GM19452 (cell line): Measurements from ENCODE around the gene FAM124B.
"Not testable (repeated sequence)": the region's sequence is repeated elsewhere in the genome, so short reads cannot be mapped to it uniquely, and the experiment has no call there.

Experiments
- ATAC-seq: cut with Tn5 transposase; IDR thresholded peaks from one replicate; pipeline ENCODE4 v1.9.1; 2021; ENCODE audit not compliant: unreplicated experiment

Gene FAM124B

DNA sequence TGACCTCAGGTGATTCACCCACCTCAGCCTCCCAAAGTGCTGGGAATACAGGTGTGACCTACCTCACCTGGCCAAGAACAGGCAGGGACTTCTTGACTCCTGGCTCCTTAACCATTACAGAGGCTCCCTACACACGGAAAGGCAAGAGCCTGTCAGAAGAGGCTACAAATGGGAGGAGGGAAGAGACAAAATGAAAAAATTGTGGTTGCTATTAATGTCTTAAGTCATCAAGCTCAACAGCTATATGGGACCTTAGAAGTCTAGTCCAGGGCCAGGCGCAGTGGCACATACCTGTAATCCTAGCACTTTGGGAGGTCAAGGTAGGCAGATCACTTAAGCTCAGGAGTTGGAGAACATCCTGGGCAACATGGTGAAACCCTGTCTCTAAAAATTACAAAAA lies 11.5 kb upstream of the FAM124B start:
- ATAC-seq, result no peak

DNA sequence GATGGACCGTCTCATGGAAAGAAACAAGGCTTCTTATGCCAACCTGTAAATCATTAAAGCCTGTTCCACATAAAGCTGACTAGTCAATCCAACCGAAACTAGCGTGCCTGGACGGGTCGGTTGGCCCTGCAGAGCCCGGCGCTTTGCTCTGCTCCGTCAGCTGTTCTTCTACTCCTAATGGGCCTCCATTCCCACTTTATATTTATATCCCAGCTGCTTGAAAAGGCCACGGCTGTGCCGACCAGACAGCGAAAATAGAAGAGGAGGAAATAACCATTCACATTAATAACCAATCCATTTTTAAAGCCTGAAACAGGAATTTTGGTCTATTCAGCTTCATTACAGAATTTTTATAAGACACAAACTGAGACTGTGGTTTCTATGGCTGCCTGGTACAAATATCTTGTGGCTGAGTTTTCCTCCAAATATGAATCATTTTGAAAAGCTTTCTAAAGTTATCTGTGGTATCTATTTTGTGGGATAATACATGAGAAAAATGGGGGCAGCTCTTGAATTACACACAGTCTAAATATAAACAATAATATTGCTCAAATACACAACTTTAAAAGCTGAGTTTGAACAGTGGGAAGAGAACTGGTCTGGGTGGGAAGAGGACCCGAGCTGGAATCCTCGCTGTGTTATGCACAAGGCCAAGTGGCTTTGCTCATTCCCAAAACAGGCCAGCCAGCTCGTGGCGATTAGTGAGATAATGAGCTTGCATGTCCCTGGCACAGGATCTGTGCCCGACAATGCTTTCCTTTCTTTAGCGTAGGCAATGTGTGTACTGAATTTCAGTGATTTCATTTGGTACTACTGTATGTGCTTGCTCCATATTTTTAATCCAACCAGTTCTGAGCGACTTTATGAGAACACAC lies 10.5 kb upstream of the FAM124B start:
- no peak for ATAC-seq

DNA sequence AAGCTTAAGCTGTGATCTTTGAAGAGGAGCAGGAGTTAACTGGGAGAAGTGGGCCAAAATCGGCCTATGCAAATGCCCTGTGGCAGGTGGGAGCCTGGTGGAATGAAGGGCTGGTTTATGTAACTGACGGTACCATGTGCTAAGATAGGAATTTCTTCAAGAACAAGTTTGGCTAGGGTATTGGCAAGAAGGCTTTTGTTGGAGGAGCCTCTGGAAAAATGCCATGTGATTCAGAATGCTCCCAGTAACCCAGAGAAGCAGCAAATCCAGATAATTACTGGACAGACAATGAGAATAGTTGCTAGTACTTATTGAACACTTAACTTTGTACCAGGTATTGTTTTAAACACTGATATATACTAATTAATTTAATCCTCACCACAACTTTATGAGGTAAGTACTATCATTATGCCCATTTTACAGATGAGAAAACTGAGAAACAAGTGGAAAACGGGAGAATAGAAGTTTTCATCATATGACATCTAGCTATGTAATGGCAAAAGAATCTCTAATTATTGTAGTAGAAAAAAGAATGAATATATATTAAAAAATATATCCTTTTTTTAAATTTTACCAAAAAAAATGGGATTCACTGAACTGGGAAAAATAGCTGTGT lies 9.1 kb upstream of the FAM124B start:
- no peak for ATAC-seq

DNA sequence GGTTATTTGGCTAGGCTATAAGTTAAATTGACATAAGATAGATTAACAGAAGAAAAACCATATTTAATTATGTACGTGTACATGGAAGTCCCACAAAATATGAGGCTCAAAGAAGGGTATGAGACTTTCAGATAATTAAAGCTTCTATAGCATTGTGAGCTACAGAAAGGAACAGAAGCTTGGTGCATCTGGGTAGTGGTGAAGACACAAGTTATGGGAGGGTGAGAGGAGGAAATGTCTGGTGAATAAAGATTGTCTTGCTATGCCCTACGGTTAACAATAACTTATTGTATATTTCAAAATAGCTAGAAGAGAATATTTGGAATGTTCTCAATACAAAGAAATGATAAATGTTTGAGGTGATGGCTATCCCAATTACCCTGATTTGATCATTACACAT lies 6.8 kb upstream of the FAM124B start:
- no peak for ATAC-seq

DNA sequence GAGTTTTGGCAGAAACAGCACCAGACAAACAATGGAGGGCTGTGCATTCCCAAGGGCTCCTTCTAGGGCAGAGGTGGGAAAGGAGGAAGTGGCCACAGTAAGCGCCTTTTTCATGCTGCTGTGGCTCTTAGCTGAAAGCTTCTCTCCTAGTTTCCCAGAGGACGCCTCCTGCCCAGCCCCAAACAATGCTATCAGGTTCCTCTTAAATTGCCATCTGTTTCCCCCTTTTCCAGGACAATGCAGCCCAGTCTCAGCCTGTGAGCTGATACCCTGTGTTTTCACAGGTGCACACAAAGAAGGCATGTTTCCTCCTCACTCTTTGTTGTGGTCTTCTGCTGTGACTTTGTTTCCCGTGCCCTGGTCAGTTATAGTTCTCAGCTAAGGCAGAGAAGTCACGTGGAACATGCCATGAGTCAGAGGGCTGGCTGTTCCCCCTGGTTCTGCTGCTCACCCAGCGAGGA lies 5.4 kb upstream of the FAM124B start:
- no peak for ATAC-seq

DNA sequence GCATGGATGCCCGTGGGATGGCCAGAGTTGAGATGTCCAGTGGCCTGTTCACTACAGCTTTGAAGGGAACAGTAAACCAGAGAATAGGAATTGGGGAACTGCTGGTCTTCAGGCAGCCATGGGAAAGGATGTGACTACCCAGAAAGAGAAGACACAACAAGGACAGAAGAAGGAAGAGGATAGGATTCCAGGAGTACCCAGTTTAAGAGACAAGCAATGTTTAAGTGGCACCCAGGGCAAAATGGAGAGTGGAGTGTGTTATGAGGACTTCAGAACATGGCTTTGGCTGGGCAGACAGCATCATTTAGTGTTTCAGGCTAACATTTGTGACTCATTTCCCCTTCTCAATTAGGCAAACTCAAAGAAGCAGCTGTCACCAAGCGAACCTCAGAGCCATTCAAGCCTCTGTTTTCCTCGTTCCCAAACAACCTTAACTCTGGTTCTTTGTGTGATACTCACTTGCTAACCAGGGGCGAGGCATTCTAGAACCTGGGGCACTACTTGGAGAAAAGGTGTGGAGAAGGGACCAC lies 4.0 kb upstream of the FAM124B start:
- peak; percentile 15 for ATAC-seq

DNA sequence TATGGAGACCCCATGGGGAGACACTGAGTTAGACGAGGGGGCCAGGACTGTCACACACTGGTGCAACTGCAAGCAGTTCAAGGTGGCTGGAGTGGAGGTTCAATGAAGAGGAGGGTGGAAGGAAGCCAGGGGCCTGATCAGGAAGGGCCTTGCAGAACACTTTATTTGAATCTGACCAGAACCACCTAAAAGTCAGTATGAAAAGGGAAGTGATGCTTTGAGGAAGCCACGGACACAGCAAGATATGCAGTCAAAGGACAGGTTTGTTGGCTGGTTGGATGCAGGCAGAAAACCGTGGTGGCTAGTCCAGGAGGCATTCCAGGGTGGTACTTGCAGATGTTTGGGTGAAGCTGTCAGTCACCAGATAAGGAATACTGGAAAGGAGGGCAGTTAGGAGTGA lies 3.5 kb upstream of the FAM124B start:
- peak; percentile 75 for ATAC-seq

DNA sequence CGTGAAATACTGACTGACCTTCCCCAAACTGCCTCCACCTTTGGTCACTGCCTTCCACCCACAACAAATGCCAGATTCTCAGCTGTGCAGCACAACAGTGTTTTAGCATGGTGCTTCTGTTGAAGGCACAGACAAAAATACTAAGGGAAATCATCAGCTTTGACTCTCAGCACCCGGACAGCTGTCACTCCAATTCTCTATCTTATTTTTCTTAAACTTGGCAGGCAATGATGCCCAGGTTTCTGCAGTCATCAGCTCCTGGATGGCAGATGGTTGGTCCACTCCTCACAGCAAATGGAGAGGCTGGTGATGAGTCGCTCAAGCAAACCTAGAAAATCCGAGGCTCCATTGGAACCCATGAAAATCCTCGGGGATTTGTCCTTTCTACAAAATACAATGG lies 2.9 kb upstream of the FAM124B start:
- ATAC-seq, result no peak

DNA sequence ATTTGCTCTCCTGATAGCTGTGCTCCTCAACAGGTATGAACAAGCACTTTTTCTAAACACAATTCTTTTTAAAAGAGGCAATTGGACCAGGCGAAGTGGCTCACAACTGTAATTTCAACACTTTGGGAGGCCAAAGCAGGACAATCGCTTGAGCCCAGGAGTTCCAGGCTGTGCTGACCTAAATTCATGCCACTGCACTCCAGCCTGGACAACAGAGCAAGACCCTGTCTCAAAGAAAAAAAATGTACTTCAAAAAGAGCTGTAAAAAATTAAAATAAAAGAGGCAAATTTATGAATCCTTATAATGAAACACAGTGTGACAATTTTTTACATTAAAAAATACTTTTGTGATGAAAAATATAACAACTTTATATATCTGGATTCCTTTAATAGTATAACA lies 1.8 kb upstream of the FAM124B start:
- ATAC-seq, result no peak

DNA sequence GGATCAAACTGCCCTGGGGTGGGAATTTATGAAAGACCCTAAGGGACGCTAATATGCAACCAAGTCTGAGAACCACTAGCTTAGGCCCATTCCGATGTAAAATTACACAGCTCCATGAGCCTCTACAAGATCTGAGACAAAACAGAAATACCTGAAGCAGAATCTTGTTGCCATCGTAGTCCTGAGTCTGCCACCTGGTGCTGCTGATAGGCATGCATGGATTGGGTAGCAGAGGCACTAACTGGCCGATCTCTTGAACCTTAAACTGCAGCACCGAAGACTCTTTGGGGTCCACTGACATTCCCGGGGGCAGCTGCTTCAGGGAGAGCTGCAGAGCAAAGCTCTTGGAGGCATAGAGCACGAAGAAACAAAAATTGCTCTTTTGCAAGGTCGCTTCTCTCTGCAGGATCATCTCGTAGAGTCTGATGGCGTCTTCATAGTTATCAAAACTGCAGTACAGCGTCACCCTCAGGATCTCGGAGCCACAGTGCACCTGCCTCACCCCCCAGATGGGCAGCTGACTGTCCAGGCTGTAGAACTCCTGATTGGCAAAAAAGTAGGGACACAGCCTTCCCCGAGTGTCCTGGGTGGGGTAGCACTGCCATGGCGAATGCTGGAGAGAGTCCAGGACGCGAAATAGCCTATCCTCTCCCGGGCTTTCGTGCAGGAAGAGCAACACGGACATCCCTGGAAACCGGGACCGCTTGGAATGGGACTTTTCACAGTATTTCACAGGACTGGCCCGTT lies 848 bp downstream of the FAM124B start:
- ATAC-seq, result no peak

DNA sequence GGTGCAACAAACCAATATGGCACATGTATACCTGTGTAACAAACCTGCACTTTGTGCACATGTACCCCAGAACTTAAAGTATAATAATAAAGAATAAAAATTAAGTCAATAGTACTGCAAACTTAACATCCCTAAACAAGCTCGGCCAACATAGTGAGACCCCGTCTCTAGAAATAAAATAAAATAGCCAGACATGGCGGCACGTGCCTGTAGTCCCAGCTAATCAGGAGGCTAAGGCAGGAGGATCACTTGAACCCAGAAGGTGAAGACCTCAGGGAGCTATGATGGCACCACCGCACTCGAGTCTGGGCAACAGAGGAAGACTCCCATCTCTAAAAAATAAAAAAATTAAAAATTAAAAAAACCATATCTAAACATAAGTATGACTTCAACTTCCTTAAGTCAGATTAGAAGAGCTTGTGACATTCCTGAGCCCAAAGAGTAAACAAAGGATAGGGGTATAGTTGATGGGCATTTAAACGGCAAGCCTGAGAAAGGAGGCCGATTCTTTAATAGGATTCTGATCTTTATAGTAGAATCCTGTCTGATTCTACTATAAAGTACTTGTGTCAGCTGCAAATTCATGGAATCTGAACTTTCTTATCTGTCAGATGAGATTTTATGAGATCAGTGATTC lies 1.6 kb downstream of the FAM124B start:
- no peak for ATAC-seq

DNA sequence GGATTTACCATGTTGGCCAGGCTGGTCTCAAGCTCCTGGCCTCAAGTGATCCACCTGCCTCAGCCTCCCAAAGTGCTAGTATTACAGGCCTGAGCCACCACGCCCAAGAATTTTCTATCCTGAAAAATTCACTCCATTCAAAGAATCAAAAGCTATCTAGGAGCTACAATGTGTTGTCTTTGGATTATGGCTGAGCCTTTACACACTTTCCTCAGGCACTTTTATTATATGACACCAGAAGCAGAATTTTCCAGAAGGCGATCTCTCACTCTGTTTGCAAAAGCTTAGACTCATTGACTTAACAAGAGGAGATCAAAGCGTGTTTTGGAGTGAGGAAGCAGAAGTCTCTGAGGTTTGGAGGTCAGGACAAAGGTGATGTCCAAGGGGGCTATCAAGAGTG lies 3.6 kb downstream of the FAM124B start:
- ATAC-seq, result no peak

DNA sequence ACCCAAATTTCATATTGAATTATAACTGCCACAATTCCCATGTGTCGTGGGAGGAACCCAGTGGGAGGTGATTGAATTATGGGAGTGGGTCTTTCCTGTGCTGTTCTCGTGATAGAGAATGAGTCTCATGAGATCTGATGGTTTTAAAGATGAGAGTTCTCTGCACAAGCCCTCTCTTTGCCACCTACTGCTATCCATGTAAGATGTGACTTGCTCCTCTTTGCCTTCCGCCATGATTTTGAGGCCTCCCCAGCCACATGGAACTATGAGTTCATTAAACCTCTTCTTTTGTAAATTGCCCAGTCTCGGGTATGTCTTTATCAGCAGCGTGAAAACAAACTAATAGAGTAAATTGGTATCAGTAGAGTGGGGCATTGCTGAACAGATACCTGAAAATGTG lies 4.8 kb downstream of the FAM124B start:
- ATAC-seq, result not testable (repeated sequence)

DNA sequence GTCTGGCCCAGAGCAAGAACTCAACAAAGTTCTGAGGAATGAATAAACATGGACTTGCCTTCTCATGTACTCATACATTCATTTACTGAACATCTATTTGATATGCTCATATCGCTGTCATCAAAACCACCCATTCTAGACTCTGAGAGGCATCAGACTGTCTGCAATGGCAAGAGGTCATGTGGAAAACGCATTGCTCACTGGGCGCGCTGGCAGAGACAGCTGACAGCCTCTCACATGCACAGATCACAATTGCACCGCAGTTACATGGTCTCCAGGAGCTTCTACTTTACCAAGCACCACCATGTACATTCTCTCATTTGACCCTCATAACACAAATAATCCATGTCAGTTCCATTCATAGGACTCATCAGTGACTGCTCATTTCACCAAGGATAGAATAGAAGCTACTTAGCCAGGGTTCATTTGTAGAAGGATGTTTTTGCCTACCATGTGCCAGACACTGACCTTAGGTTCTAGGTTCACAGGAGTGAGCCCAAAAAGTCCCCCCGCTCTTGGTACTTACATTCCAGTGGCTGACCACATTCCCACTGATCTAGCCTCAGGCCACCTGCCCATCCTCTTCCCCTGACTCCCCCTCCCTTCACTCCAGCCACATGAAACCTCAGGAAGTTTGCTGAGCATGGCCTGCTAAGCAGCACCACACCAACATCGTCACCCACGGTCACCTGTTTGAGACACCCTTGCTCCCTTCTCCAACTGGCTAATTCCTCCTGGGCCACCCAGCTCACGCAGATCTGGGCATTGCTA lies 6.1 kb downstream of the FAM124B start:
- ATAC-seq, result no peak

DNA sequence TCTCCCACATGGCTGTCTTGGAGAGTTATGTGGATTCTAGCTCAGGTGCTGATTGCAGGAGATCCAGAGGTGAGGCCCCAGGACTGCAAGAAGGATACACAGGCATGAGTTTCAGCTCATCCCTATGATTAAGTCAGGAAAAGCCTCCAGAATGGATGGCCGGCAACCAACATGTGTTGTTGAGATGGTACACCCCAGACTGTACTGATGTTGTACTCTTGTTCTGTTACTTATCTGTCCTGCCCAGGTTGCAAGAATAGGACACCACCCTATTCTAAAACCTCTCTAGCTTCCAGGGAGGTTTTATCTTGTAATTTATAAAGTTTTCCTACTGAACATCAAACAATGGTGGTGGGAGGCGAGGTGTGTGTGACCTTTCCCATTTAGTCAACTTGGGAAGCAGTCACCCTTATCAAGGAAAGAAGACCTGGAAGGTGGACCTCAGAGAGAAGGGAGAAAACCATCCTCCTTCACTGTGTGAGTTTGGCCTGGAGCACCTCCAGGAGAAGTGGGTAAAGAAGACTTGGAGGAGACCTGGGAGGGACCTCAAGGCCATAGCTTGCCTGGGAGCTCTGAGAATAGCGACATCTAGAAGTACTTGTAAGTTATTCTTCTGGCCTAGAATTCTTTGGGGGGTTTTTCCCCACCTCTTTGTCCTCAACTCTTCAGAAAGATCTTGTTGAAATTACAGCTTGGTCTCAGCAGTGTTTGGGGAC lies 8.6 kb downstream of the FAM124B start:
- ATAC-seq, result no peak

DNA sequence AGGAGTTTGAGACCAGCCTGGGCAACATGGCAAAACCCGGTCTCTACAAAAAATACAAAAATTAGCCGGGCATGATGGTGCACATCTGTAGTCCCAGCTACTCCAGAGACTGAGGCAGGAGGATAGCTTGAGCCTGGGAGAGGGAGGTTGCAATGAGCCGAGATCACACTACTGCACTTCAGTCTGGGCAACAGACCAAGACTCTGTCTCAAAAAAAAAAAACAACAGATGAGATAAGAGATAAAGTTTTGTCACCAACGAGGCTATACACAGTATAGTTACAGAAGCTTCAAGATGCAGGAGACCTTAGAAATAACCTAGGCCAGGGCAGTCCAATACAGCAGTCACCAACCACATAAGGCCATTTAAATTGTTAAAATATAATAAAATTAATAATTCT lies 9.4 kb downstream of the FAM124B start:
- ATAC-seq, result no peak

DNA sequence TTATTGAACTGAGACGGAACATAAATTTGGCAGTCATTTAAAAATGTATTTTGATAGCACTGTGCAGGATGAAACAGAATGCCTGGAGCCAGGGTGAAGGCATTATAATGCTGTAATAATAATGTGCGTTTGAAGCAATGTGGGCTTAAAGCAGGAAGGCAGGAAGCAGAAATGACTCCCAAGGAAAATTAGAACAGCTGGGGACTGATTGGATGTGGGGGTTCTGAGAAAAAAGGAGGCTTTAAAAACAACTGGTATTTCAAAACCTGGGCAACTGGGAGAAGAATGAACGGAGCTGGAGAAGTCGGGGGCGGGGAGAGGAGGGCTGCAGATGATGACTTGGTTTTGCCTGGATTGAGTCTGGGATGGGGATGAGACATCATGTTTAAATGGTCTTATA lies 12.6 kb downstream of the FAM124B start:
- no peak for ATAC-seq

DNA sequence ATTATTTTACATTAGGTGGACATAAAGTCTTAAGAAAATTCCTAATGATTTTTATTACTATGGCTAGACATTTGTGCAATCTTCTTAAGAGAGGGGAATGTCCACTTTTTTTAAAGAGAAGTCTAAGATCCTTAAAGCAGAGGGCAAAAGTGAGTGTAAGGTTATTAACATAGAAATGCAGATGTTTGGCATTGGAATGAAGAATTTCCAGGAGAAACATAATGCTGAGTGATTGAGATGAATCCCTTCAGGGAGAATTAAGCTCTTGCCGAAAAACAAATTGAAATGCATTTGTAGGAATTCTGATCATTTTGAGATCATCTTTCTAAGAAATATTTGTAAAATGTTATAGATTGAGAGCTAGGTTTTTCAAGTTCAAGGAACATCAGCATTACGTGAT lies 15.0 kb downstream of the FAM124B start:
- ATAC-seq, result no peak

DNA sequence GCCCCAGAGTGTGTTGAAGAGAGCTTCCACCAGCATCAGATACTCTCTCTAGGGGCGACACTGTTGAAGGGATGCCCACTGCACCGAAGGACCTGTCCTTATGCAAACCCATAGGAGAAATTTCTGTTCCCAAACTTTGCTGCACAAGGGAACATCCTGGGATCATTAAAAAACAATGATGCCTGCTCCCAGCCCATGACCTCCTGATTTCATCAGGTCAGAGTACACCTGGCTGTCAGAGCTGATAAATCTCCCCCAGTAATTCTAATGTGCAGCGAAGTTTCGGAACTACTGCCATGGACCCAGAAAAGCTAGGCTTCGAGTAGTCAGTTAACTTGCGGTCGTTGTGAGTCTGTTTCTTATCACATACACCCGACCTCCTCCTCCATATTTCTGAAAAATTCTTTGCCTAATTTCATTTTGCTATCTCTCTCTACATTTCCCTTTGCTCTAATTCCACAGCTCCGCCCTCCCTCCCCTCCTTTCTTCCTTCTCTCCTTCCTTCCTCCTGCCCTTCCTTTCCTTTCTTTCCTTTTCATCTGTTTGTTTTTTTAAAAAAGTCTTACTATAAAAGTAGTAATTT lies 18.8 kb downstream of the FAM124B start:
- ATAC-seq, result no peak
